Peyer's patch (tissue), 4 donors: ENCODE measurements around the gene FUT8. TPM values are rescaled to one million over a fixed set of nuclear protein-coding genes. Genes with fewer than 3 reads are reported as not detected.

Experiments
- DNase-seq, 3 donors: peaks; one replicate each; pipeline ENCODE4 v3.0.0-alpha.2; 2017 to 2019
- H3K27ac ChIP-seq, 4 donors: fragments of 200-600 bp; sonication (generic); one replicate each; pipeline ENCODE4 v1.5.1; 2016 to 2019
- H3K27me3 ChIP-seq, 2 donors: fragments of 200-600 bp; sonication (generic); one replicate each; pipeline ENCODE4 v1.5.1; 2019
- H3K36me3 ChIP-seq, 3 donors: fragments of 200-600 bp; sonication (generic); one replicate each; pipeline ENCODE4 v1.5.1; 2016 to 2019
- H3K4me1 ChIP-seq, 4 donors: fragments of 200-600 bp; sonication (generic); one replicate each; pipeline ENCODE4 v1.5.1; 2016 to 2019
- H3K4me3 ChIP-seq, 4 donors: fragments of 200-600 bp; sonication (generic); 1 replicate in 3 of 4; 2 replicates in 1 of 4; pipeline ENCODE4 v1.5.1; 2016 to 2019; ENCODE audit warnings: mild to moderate bottlenecking in 1 of 4
- H3K9me3 ChIP-seq, 4 donors: fragments of 200-600 bp; sonication (generic); one replicate each; pipeline ENCODE4 v1.5.1; 2016 to 2019; ENCODE audit warnings: mild to moderate bottlenecking in 1 of 4
- CTCF ChIP-seq, 6 experiments: fragments of 450-650 bp in 4 of 6; fragments of 200-600 bp in 2 of 6; sonication (generic) in 1 of 6; IDR thresholded peaks; one replicate each; pipeline ENCODE4 v1.5.1; 2017 to 2019; ENCODE audit warnings: antibody characterized with exemption in 6 of 6, mild to moderate bottlenecking in 3 of 6, moderate library complexity in 1 of 6
- POLR2A ChIP-seq, 2 donors: fragments of 450-650 bp; IDR thresholded peaks; one replicate each; pipeline ENCODE4 v1.5.1; 2017; ENCODE audit warnings: antibody characterized with exemption in 2 of 2, mild to moderate bottlenecking in 2 of 2, moderate library complexity in 2 of 2
- total RNA-seq, 4 donors: library from RNA; depleted of rRNA; stranded (reverse); fragments of >200 nt; gene quantifications; one replicate each; pipeline ENCODE4 v1.1.0, GENCODE V29; 2016

Gene FUT8
- total RNA-seq, 4 donors from 2014 or later: 46.4 to 126 (median 55.9) TPM

- no peaks in the 10 kb centered on the region for H3K9me3 ChIP-seq
- no peaks in the 10 kb centered on the region for H3K36me3 ChIP-seq
- no peak overlapping the region for H3K27ac ChIP-seq
- TF ChIP-seq CTCF (IDR thresholded peaks at IDR 0.05) (no peak), POLR2A (IDR thresholded peaks at IDR 0.05) (no peak)
- H3K4me3 ChIP-seq: no peak overlapping the region
- no peaks in the 10 kb centered on the region for H3K4me1 ChIP-seq
- no peak for DNase-seq
- no peaks in the 10 kb centered on the region for H3K27me3 ChIP-seq
These were observed 162.1 kb downstream of the FUT8 start for GRCh38 chr14:65574611-65575010.

GRCh38 chr14:65575389-65575788 is 162.9 kb downstream of the FUT8 start:
- no peak overlapping the region for H3K4me3 ChIP-seq
- H3K9me3 ChIP-seq: no peaks in the 10 kb centered on the region
- H3K27ac ChIP-seq: no peak overlapping the region
- no peak for DNase-seq
- H3K27me3 ChIP-seq: no peaks in the 10 kb centered on the region
- no peak for TF ChIP-seq POLR2A (IDR thresholded peaks at IDR 0.05)
- no peak for TF ChIP-seq CTCF (IDR thresholded peaks at IDR 0.05)
- no peaks in the 10 kb centered on the region for H3K36me3 ChIP-seq
- no peaks in the 10 kb centered on the region for H3K4me1 ChIP-seq

- TF ChIP-seq CTCF (IDR thresholded peaks at IDR 0.05): no peak
- no peak for TF ChIP-seq POLR2A (IDR thresholded peaks at IDR 0.05)
- Histone ChIP-seq H3K9me3 (no peaks in the 10 kb centered on the region), H3K27me3 (no peaks in the 10 kb centered on the region), H3K4me3 (no peak overlapping the region), H3K4me1 (no peaks in the 10 kb centered on the region), H3K27ac (no peak overlapping the region), H3K36me3 (no peaks in the 10 kb centered on the region)
- DNase-seq: no peak
These were observed 168.4 kb downstream of the FUT8 start for GRCh38 chr14:65580973-65581372.

GRCh38 chr14:65581378-65581777 is 168.8 kb downstream of the FUT8 start:
- no peaks in the 10 kb centered on the region for H3K27me3 ChIP-seq
- H3K36me3 ChIP-seq: no peaks in the 10 kb centered on the region
- H3K4me1 ChIP-seq: no peaks in the 10 kb centered on the region
- no peaks in the 10 kb centered on the region for H3K9me3 ChIP-seq
- no peak for DNase-seq
- no peak overlapping the region for H3K4me3 ChIP-seq
- TF ChIP-seq CTCF (IDR thresholded peaks at IDR 0.05) (no peak), POLR2A (IDR thresholded peaks at IDR 0.05) (no peak)
- H3K27ac ChIP-seq: no peak overlapping the region

- Histone ChIP-seq H3K27me3 (no peaks in the 10 kb centered on the region), H3K4me1 (no peaks in the 10 kb centered on the region), H3K27ac (no peak overlapping the region), H3K9me3 (no peaks in the 10 kb centered on the region), H3K36me3 (no peaks in the 10 kb centered on the region), H3K4me3 (no peak overlapping the region)
- no peak for TF ChIP-seq CTCF (IDR thresholded peaks at IDR 0.05)
- TF ChIP-seq POLR2A (IDR thresholded peaks at IDR 0.05): no peak
- no peak for DNase-seq
These were observed 169.3 kb downstream of the FUT8 start for GRCh38 chr14:65581799-65582198.

- no peaks in the 10 kb centered on the region for H3K36me3 ChIP-seq
- no peak overlapping the region for H3K4me3 ChIP-seq
- H3K4me1 ChIP-seq: no peaks in the 10 kb centered on the region
- H3K27ac ChIP-seq: no peak overlapping the region
- H3K27me3 ChIP-seq: no peaks in the 10 kb centered on the region
- no peaks in the 10 kb centered on the region for H3K9me3 ChIP-seq
- TF ChIP-seq CTCF (IDR thresholded peaks at IDR 0.05) (no peak), POLR2A (IDR thresholded peaks at IDR 0.05) (no peak)
- DNase-seq: no peak
These were observed 172.7 kb downstream of the FUT8 start for GRCh38 chr14:65585216-65585615.
